Suprapubic skin (tissue), 4 donors: ENCODE results near the gene DOK6. TPM values are rescaled to one million over a fixed set of nuclear protein-coding genes. Genes with fewer than 3 reads are reported as not detected.
"Not testable (repeated sequence)": the region's sequence is repeated elsewhere in the genome, so short reads cannot be mapped to it uniquely, and the experiment has no call there.

Experiments
- DNase-seq, 2 donors: peaks; one replicate each; pipeline ENCODE4 v3.0.0-alpha.2; 2019; ENCODE audit warnings: low spot score in 2 of 2
- H3K27ac ChIP-seq: fragments of 200-600 bp; sonication (generic); one replicate; pipeline ENCODE4 v1.5.1; 2019
- H3K27me3 ChIP-seq: fragments of 200-600 bp; sonication (generic); one replicate; pipeline ENCODE4 v1.5.1; 2019
- H3K36me3 ChIP-seq: fragments of 200-600 bp; sonication (generic); one replicate; pipeline ENCODE4 v1.5.1; 2019
- H3K4me1 ChIP-seq: fragments of 200-600 bp; sonication (generic); one replicate; pipeline ENCODE4 v1.5.1; 2019
- H3K4me3 ChIP-seq: fragments of 200-600 bp; sonication (generic); one replicate; pipeline ENCODE4 v1.5.1; 2019; ENCODE audit warnings: mild to moderate bottlenecking
- H3K9me3 ChIP-seq: fragments of 200-600 bp; sonication (generic); one replicate; pipeline ENCODE4 v1.5.1; 2019
- CTCF ChIP-seq, 2 donors: fragments of 200-600 bp in 1 of 2; fragments of 450-650 bp in 1 of 2; sonication (generic) in 1 of 2; IDR thresholded peaks; one replicate each; pipeline ENCODE4 v1.5.1; 2016 to 2019; ENCODE audit warnings: antibody characterized with exemption in 2 of 2, mild to moderate bottlenecking in 1 of 2, moderate library complexity in 1 of 2
- EP300 ChIP-seq: sonication (generic); formaldehyde crosslinking; IDR thresholded peaks from one replicate; pipeline ENCODE4 v1.6.1; 2017; ENCODE audit warnings: antibody characterized with exemption
- POLR2A ChIP-seq, 2 donors: fragments of 450-650 bp; IDR thresholded peaks; one replicate each; pipeline ENCODE4 v1.6.1; 2017; ENCODE audit warnings: antibody characterized with exemption in 2 of 2, mild to moderate bottlenecking in 2 of 2, moderate library complexity in 2 of 2
- POLR2AphosphoS5 ChIP-seq, 3 donors: sonication (generic); formaldehyde crosslinking; IDR thresholded peaks; one replicate each; pipeline ENCODE4 v1.6.1; 2017; ENCODE audit warnings: antibody characterized with exemption in 3 of 3
- WGBS: methylation state at CpG from one replicate; pipeline ENCODE4 v1.1.5; 2018; 5-methylcytosine and 5-hydroxymethylcytosine counted together
- total RNA-seq, 4 donors: library from RNA; depleted of rRNA; stranded (reverse); fragments of >200 nt; gene quantifications; one replicate each; pipeline ENCODE4 v1.1.0, GENCODE V29; 2016

DOK6 gene
- total RNA-seq, 4 donors from 2014 or later, result 0.21 to 0.80 (median 0.42) TPM; not detected in 1

GRCh38 chr18:69658103-69658502 is 257.4 kb downstream of the DOK6 start:
- DNase-seq, result no peak
- no peak for TF ChIP-seq EP300
- no peak for TF ChIP-seq CTCF (IDR thresholded peaks at IDR 0.05)
- TF ChIP-seq POLR2A (IDR thresholded peaks at IDR 0.05), result no peak
- no peak for TF ChIP-seq POLR2AphosphoS5 (IDR thresholded peaks at IDR 0.05)
- 82% methylated on average over 4 of the region's 4 CpGs for whole genome bisulfite sequencing
- Histone ChIP-seq H3K36me3 (no peaks in the 10 kb centered on the region), H3K27ac (no peak overlapping the region), H3K27me3 (no peaks in the 10 kb centered on the region), H3K4me1 (no peaks in the 10 kb centered on the region), H3K4me3 (no peak overlapping the region), H3K9me3 (no peaks in the 10 kb centered on the region)

- WGBS, result 54% methylated on average over 2 of the region's 2 CpGs
- DNase-seq, result no peak
- no peaks in the 10 kb centered on the region for H3K4me1 ChIP-seq
These were observed 258.0 kb downstream of the DOK6 start for GRCh38 chr18:69658685-69659084.

GRCh38 chr18:69659142-69659651 is 258.5 kb downstream of the DOK6 start:
- no peak for DNase-seq
- TF ChIP-seq POLR2A (IDR thresholded peaks at IDR 0.05) (no peak), POLR2AphosphoS5 (IDR thresholded peaks at IDR 0.05) (no peak), CTCF (IDR thresholded peaks at IDR 0.05) (no peak), EP300 (no peak)
- Histone ChIP-seq H3K27me3 (no peaks in the 10 kb centered on the region), H3K4me1 (no peaks in the 10 kb centered on the region), H3K36me3 (no peaks in the 10 kb centered on the region), H3K9me3 (no peaks in the 10 kb centered on the region), H3K27ac (no peak overlapping the region), H3K4me3 (no peak overlapping the region)
- WGBS, result 38% methylated on average over 6 of the region's 6 CpGs

More at GRCh38 chr18:69658685-69659084, 258.0 kb downstream of the DOK6 start:
- H3K36me3 ChIP-seq, result no peaks in the 10 kb centered on the region
- no peak overlapping the region for H3K27ac ChIP-seq
- no peaks in the 10 kb centered on the region for H3K27me3 ChIP-seq
- no peak overlapping the region for H3K4me3 ChIP-seq
- H3K9me3 ChIP-seq, result no peaks in the 10 kb centered on the region
- TF ChIP-seq CTCF (IDR thresholded peaks at IDR 0.05), result no peak
- TF ChIP-seq POLR2AphosphoS5 (IDR thresholded peaks at IDR 0.05), result no peak
- TF ChIP-seq EP300, result no peak
- no peak for TF ChIP-seq POLR2A (IDR thresholded peaks at IDR 0.05)

GRCh38 chr18:69662090-69662489 is 261.4 kb downstream of the DOK6 start:
- DNase-seq, H3K9me3 ChIP-seq, H3K27me3 ChIP-seq, H3K36me3 ChIP-seq, H3K27ac ChIP-seq, H3K4me1 ChIP-seq, H3K4me3 ChIP-seq: not testable (repeated sequence)
- WGBS, result 79% methylated on average over 5 of the region's 5 CpGs

GRCh38 chr18:69664399-69664798 is 263.7 kb downstream of the DOK6 start:
- no peaks in the 10 kb centered on the region for H3K4me1 ChIP-seq
- no peaks in the 10 kb centered on the region for H3K36me3 ChIP-seq
- no peak overlapping the region for H3K27ac ChIP-seq
- WGBS, result 50% methylated on average over 3 of the region's 3 CpGs
- no peak for TF ChIP-seq EP300
- no peak for TF ChIP-seq POLR2AphosphoS5 (IDR thresholded peaks at IDR 0.05)
- TF ChIP-seq CTCF (IDR thresholded peaks at IDR 0.05), result no peak
- TF ChIP-seq POLR2A (IDR thresholded peaks at IDR 0.05), result no peak
- H3K27me3 ChIP-seq, result no peaks in the 10 kb centered on the region
- no peak overlapping the region for H3K4me3 ChIP-seq
- no peaks in the 10 kb centered on the region for H3K9me3 ChIP-seq
- DNase-seq, result no peak

GRCh38 chr18:69674292-69674877 is 273.7 kb downstream of the DOK6 start:
- DNase-seq, result no peak
- H3K27me3 ChIP-seq, result no peaks in the 10 kb centered on the region
- TF ChIP-seq POLR2A (IDR thresholded peaks at IDR 0.05) (no peak), CTCF (IDR thresholded peaks at IDR 0.05) (no peak)
- H3K4me3 ChIP-seq, result no peak overlapping the region
- H3K9me3 ChIP-seq, result no peaks in the 10 kb centered on the region
- 94% methylated on average over 2 of the region's 2 CpGs for WGBS
- no peaks in the 10 kb centered on the region for H3K4me1 ChIP-seq
- no peak overlapping the region for H3K27ac ChIP-seq
- H3K36me3 ChIP-seq, result no peaks in the 10 kb centered on the region
